ENCODE data around the gene SPEG.

SPEG gene

GRCh38 chr2:219515874-219516629, 81.4 kb downstream of the SPEG start:
- POLR2A ChIA-PET (ENCODE audit: low non-redundant PET), result no interaction called here
- no peak for TF ChIP-seq CTCF (conservative IDR thresholded peaks at IDR 0.05; ENCODE audit: low read depth)
- no peak overlapping the region for H3K27ac ChIP-seq
- no peak for DNase-seq (ENCODE audit: low spot score)
- CTCF ChIA-PET, result interaction anchor here (0.6 to 0.7 kb wide), 3 partner anchors 16 to 222 kb away, joined by 3 read pairs; no protein-coding TSS in a partner anchor

GRCh38 chr2:219516888-219517287, 82.2 kb downstream of the SPEG start:
- no peak for TF ChIP-seq CTCF (conservative IDR thresholded peaks at IDR 0.05; ENCODE audit: low read depth)
- CTCF ChIA-PET, result no interaction called here
- POLR2A ChIA-PET (ENCODE audit: low non-redundant PET), result no interaction called here
- no peak overlapping the region for H3K27ac ChIP-seq
- DNase-seq (ENCODE audit: low spot score), result no peak

GRCh38 chr2:219517954-219518778, 83.5 kb downstream of the SPEG start:
- no peak overlapping the region for H3K27ac ChIP-seq
- CTCF ChIA-PET, result interaction anchor here (0.7 to 3.8 kb wide), 3 partner anchors 9 to 584 kb away, joined by 3 to 10 read pairs (median 4); no protein-coding TSS in a partner anchor
- POLR2A ChIA-PET (ENCODE audit: low non-redundant PET), result no interaction called here
- no peak for TF ChIP-seq CTCF (conservative IDR thresholded peaks at IDR 0.05; ENCODE audit: low read depth)
- no peak for DNase-seq (ENCODE audit: low spot score)

- no peak for DNase-seq (ENCODE audit: low spot score)
- POLR2A ChIA-PET (ENCODE audit: low non-redundant PET), result no interaction called here
- no peak for TF ChIP-seq CTCF (conservative IDR thresholded peaks at IDR 0.05; ENCODE audit: low read depth)
- CTCF ChIA-PET, result interaction anchor here (0.6 to 3.8 kb wide), 4 partner anchors 11 to 358 kb away, joined by 3 to 10 read pairs (median 4); no protein-coding TSS in a partner anchor
- no peak overlapping the region for H3K27ac ChIP-seq
Measured at GRCh38 chr2:219519526-219519916, 84.9 kb downstream of the SPEG start.

GRCh38 chr2:219520079-219520478, 85.4 kb downstream of the SPEG start:
- DNase-seq (ENCODE audit: low spot score), result no peak
- ChIA-PET CTCF (interaction anchor here (0.5 to 3.8 kb wide), 9 partner anchors 8 to 358 kb away, joined by 3 to 10 read pairs (median 4); no protein-coding TSS in a partner anchor), POLR2A (ENCODE audit: low non-redundant PET) (no interaction called here)
- no peak for TF ChIP-seq CTCF (conservative IDR thresholded peaks at IDR 0.05; ENCODE audit: low read depth)
- H3K27ac ChIP-seq, result no peak overlapping the region

GRCh38 chr2:219521066-219521880, 86.6 kb downstream of the SPEG start:
- CTCF ChIA-PET, result interaction anchor here (1.0 to 3.8 kb wide), 4 partner anchors 9 to 85 kb away, joined by 3 to 10 read pairs (median 6); no protein-coding TSS in a partner anchor
- DNase-seq (ENCODE audit: low spot score), result peak; percentile 42
- peak overlapping the region; percentile 50; the same call in 1 of the 2 replicates for H3K27ac ChIP-seq
- TF ChIP-seq CTCF (conservative IDR thresholded peaks at IDR 0.05; ENCODE audit: low read depth), result no peak; the same call in 1 of the 2 replicates
- POLR2A ChIA-PET (ENCODE audit: low non-redundant PET), result no interaction called here
